Astrocyte (in vitro differentiated cells and primary cell): ENCODE results near the gene DMXL2. TPM values are rescaled to one million over a fixed set of nuclear protein-coding genes. Genes with fewer than 3 reads are reported as not detected.

ENCODE experiments used
- DNase-seq: peaks from one replicate; pipeline ENCODE4 v3.0.0-alpha.2; 2010; ENCODE audit warnings: low read depth
- FAIRE-seq: peaks from 2 replicates; lab custom pipeline; 2011; peaks lifted over from hg19 to GRCh38; lab: Jason Lieb, UNC
- H2AFZ ChIP-seq: 2 replicates; pipeline ENCODE4 v1.6.0; 2012; ENCODE audit warnings: low read depth, low read length, inconsistent platforms
- H3K27ac ChIP-seq: 2 replicates; pipeline ENCODE4 v1.5.1; 2011; ENCODE audit warnings: low read depth, low read length, inconsistent platforms
- H3K27me3 ChIP-seq: 2 replicates; pipeline ENCODE4 v1.6.0; 2011; ENCODE audit warnings: low read length, inconsistent platforms; ENCODE audit not compliant: insufficient read depth
- H3K36me3 ChIP-seq: 2 replicates; pipeline ENCODE4 v1.5.1; 2011; ENCODE audit warnings: low read length, inconsistent platforms; ENCODE audit not compliant: insufficient read depth
- H3K4me1 ChIP-seq: 2 replicates; pipeline ENCODE4 v1.5.1; 2011; ENCODE audit warnings: low read length, inconsistent platforms; ENCODE audit not compliant: insufficient read depth
- H3K4me2 ChIP-seq: 2 replicates; pipeline ENCODE4 v1.6.0; 2012; ENCODE audit warnings: low read length, inconsistent platforms
- H3K4me3 ChIP-seq: 2 replicates; pipeline ENCODE4 v1.5.1; 2011; ENCODE audit warnings: low read depth, mild to moderate bottlenecking, low read length, inconsistent platforms; ENCODE audit not compliant: insufficient read depth
- H3K79me2 ChIP-seq: 2 replicates; pipeline ENCODE4 v1.6.0; 2012; ENCODE audit warnings: mild to moderate bottlenecking, low read length, inconsistent platforms; ENCODE audit not compliant: insufficient read depth
- H3K9ac ChIP-seq: 2 replicates; pipeline ENCODE4 v1.6.0; 2012; ENCODE audit warnings: mild to moderate bottlenecking, low read length, inconsistent platforms
- H3K9me3 ChIP-seq: 2 replicates; pipeline ENCODE4 v1.5.1; 2012; ENCODE audit warnings: low read depth, mild to moderate bottlenecking, low read length, inconsistent platforms; ENCODE audit not compliant: insufficient read depth
- H4K20me1 ChIP-seq: 2 replicates; pipeline ENCODE4 v1.6.0; 2012; ENCODE audit warnings: low read length, inconsistent platforms; ENCODE audit not compliant: insufficient read depth
- H3K27ac Mint-ChIP-seq: one replicate; pipeline ENCODE4 v1.8.0; 2021; ENCODE audit warnings: mild to moderate bottlenecking, mixed read lengths; ENCODE audit not compliant: unreplicated experiment
- H3K27me3 Mint-ChIP-seq: one replicate; pipeline ENCODE4 v1.8.0; 2021; ENCODE audit warnings: low read depth, mixed read lengths; ENCODE audit not compliant: unreplicated experiment
- H3K36me3 Mint-ChIP-seq: one replicate; pipeline ENCODE4 v1.8.0; 2021; ENCODE audit warnings: low read depth, mixed read lengths; ENCODE audit not compliant: unreplicated experiment
- H3K4me1 Mint-ChIP-seq: one replicate; pipeline ENCODE4 v1.8.0; 2021; ENCODE audit warnings: low read depth, mixed read lengths; ENCODE audit not compliant: unreplicated experiment
- H3K4me3 Mint-ChIP-seq: one replicate; pipeline ENCODE4 v1.8.0; 2021; ENCODE audit warnings: mild to moderate bottlenecking, moderate library complexity, mixed read lengths; ENCODE audit not compliant: unreplicated experiment
- H3K9me3 Mint-ChIP-seq: one replicate; pipeline ENCODE4 v1.8.0; 2021; ENCODE audit warnings: mild to moderate bottlenecking, mixed read lengths; ENCODE audit not compliant: unreplicated experiment
- CTCF ChIP-seq: IDR thresholded peaks from 2 replicates; pipeline ENCODE4 v1.5.1; 2011; ENCODE audit warnings: low read depth, mild to moderate bottlenecking, inconsistent platforms, low read length, moderate library complexity; ENCODE audit not compliant: insufficient read depth
- EZH2 ChIP-seq: IDR thresholded peaks from 2 replicates; pipeline ENCODE4 v1.6.1; 2012; ENCODE audit warnings: mild to moderate bottlenecking, low read length, inconsistent platforms; ENCODE audit not compliant: insufficient read depth
- total RNA-seq: library from RNA; stranded (reverse); gene quantifications from 2 replicates; pipeline ENCODE4 v1.2.1, GENCODE V29; 2021

Gene DMXL2
- total RNA-seq, 1 donor from 2014 or later: 19.0 TPM

- no peak overlapping the region for H3K9ac ChIP-seq
- no peak overlapping the region for H3K4me3 Mint-ChIP-seq
- no peaks in the 10 kb centered on the region for H3K79me2 ChIP-seq
- no peak overlapping the region for H3K27ac ChIP-seq
- H3K36me3 Mint-ChIP-seq: peaks cover 5% of the 10 kb centered on the region
- H2AFZ ChIP-seq: no peak overlapping the region
- H3K4me1 ChIP-seq: no peaks in the 10 kb centered on the region
- H3K36me3 ChIP-seq: no peaks in the 10 kb centered on the region
- H3K27ac Mint-ChIP-seq: no peak overlapping the region
- no peak overlapping the region for H3K4me3 ChIP-seq
- no peaks in the 10 kb centered on the region for H3K4me1 Mint-ChIP-seq
- TF ChIP-seq CTCF: no peak
- no peak for TF ChIP-seq EZH2
- no peaks in the 10 kb centered on the region for H3K27me3 ChIP-seq
- no peaks in the 10 kb centered on the region for H3K27me3 Mint-ChIP-seq
- FAIRE-seq (no peak), DNase-seq (no peak)
- H3K9me3 Mint-ChIP-seq: no peaks in the 10 kb centered on the region
- H3K9me3 ChIP-seq: no peaks in the 10 kb centered on the region
- H4K20me1 ChIP-seq: no peaks in the 10 kb centered on the region
- H3K4me2 ChIP-seq: no peak overlapping the region
These were observed 119.6 kb downstream of the DMXL2 start for GRCh38 chr15:51503003-51503402.

- H3K4me3 Mint-ChIP-seq: no peak overlapping the region
- Histone ChIP-seq H3K4me1 (peaks cover 6% of the 10 kb centered on the region), H3K4me2 (no peak overlapping the region), H3K9me3 (no peaks in the 10 kb centered on the region), H3K27ac (no peak overlapping the region), H2AFZ (no peak overlapping the region), H3K27me3 (no peaks in the 10 kb centered on the region), H3K79me2 (no peaks in the 10 kb centered on the region), H3K36me3 (no peaks in the 10 kb centered on the region), H3K4me3 (no peak overlapping the region), H4K20me1 (no peaks in the 10 kb centered on the region), H3K9ac (no peak overlapping the region)
- H3K27ac Mint-ChIP-seq: no peak overlapping the region
- peaks cover 2% of the 10 kb centered on the region for H3K4me1 Mint-ChIP-seq
- peaks cover 3% of the 10 kb centered on the region for H3K9me3 Mint-ChIP-seq
- DNase-seq: peak; percentile 20
- TF ChIP-seq CTCF (peak; percentile 57), EZH2 (no peak)
- no peaks in the 10 kb centered on the region for H3K27me3 Mint-ChIP-seq
- H3K36me3 Mint-ChIP-seq: peaks cover 8% of the 10 kb centered on the region
- FAIRE-seq: peak; percentile 95
These were observed 123.1 kb downstream of the DMXL2 start for GRCh38 chr15:51499379-51499976.

- no peaks in the 10 kb centered on the region for H3K36me3 ChIP-seq
- peaks cover 7% of the 10 kb centered on the region for H3K4me1 ChIP-seq
- H3K27ac ChIP-seq: no peak overlapping the region
- H3K4me1 Mint-ChIP-seq: peaks cover 2% of the 10 kb centered on the region
- TF ChIP-seq EZH2 (no peak), CTCF (no peak)
- FAIRE-seq (no peak), DNase-seq (no peak)
- no peak overlapping the region for H3K4me3 Mint-ChIP-seq
- H3K9me3 ChIP-seq: no peaks in the 10 kb centered on the region
- H3K4me3 ChIP-seq: no peak overlapping the region
- no peak overlapping the region for H3K4me2 ChIP-seq
- no peak overlapping the region for H3K9ac ChIP-seq
- H4K20me1 ChIP-seq: no peaks in the 10 kb centered on the region
- H3K79me2 ChIP-seq: no peaks in the 10 kb centered on the region
- H3K27me3 Mint-ChIP-seq: no peaks in the 10 kb centered on the region
- H3K27me3 ChIP-seq: no peaks in the 10 kb centered on the region
- no peak overlapping the region for H3K27ac Mint-ChIP-seq
- peaks cover 8% of the 10 kb centered on the region for H3K36me3 Mint-ChIP-seq
- H3K9me3 Mint-ChIP-seq: peaks cover 3% of the 10 kb centered on the region
- no peak overlapping the region for H2AFZ ChIP-seq
These were observed 124.8 kb downstream of the DMXL2 start for GRCh38 chr15:51497806-51498205.
